Neural cell (in vitro differentiated cells): ENCODE measurements around the gene SLC9A7.

ENCODE experiments used
- CTCF ChIP-seq: fragments of 450-650 bp; IDR thresholded peaks from 2 replicates; pipeline ENCODE4 v1.5.1; 2014; ENCODE audit warnings: antibody characterized with exemption, mild to moderate bottlenecking, moderate library complexity; ENCODE audit not compliant: poor library complexity, severe bottlenecking
- EP300 ChIP-seq: fragments of 450-650 bp; conservative IDR thresholded peaks from 2 replicates; pipeline ENCODE4 v1.6.1; 2014; ENCODE audit warnings: antibody characterized with exemption, mild to moderate bottlenecking, moderate library complexity; ENCODE audit not compliant: poor library complexity, severe bottlenecking
- EZH2 ChIP-seq: fragments of 200-600, 300-800 bp; shearing (Covaris generic), sonication (generic); IDR thresholded peaks from 2 replicates; pipeline ENCODE4 v1.6.1; 2014; ENCODE audit warnings: antibody characterized with exemption, low read length, borderline replicate concordance, mild to moderate bottlenecking; ENCODE audit not compliant: insufficient read depth, poor library complexity, severe bottlenecking
- POLR2AphosphoS5 ChIP-seq: IDR thresholded peaks from 2 replicates; pipeline ENCODE4 v1.6.1; 2012
- RAD21 ChIP-seq: fragments of 450-650 bp; conservative IDR thresholded peaks from 2 replicates; pipeline ENCODE4 v1.6.1; 2014; ENCODE audit warnings: antibody characterized with exemption, mild to moderate bottlenecking, moderate library complexity
- SMC3 ChIP-seq: fragments of 450-650 bp; conservative IDR thresholded peaks from 2 replicates; pipeline ENCODE4 v1.6.1; 2014; ENCODE audit warnings: antibody characterized with exemption, mild to moderate bottlenecking, moderate library complexity; ENCODE audit not compliant: poor library complexity
- TAF1 ChIP-seq: IDR thresholded peaks from 2 replicates; pipeline ENCODE4 v1.6.1; 2012; ENCODE audit warnings: low read depth
- TF ChIP-seq, protein P1 (sequence below): IDR thresholded peaks from 2 replicates; pipeline ENCODE4 v1.6.1; 2012; ENCODE audit warnings: borderline replicate concordance

GRCh38 chrX:46716796-46717195 is 42.1 kb downstream of the SLC9A7 start:
- no peak for TF ChIP-seq EZH2
- TF ChIP-seq POLR2AphosphoS5, result no peak
- no peak for TF ChIP-seq CTCF
- TF ChIP-seq, protein P1, sequence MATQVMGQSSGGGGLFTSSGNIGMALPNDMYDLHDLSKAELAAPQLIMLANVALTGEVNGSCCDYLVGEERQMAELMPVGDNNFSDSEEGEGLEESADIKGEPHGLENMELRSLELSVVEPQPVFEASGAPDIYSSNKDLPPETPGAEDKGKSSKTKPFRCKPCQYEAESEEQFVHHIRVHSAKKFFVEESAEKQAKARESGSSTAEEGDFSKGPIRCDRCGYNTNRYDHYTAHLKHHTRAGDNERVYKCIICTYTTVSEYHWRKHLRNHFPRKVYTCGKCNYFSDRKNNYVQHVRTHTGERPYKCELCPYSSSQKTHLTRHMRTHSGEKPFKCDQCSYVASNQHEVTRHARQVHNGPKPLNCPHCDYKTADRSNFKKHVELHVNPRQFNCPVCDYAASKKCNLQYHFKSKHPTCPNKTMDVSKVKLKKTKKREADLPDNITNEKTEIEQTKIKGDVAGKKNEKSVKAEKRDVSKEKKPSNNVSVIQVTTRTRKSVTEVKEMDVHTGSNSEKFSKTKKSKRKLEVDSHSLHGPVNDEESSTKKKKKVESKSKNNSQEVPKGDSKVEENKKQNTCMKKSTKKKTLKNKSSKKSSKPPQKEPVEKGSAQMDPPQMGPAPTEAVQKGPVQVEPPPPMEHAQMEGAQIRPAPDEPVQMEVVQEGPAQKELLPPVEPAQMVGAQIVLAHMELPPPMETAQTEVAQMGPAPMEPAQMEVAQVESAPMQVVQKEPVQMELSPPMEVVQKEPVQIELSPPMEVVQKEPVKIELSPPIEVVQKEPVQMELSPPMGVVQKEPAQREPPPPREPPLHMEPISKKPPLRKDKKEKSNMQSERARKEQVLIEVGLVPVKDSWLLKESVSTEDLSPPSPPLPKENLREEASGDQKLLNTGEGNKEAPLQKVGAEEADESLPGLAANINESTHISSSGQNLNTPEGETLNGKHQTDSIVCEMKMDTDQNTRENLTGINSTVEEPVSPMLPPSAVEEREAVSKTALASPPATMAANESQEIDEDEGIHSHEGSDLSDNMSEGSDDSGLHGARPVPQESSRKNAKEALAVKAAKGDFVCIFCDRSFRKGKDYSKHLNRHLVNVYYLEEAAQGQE, result no peak
- TF ChIP-seq SMC3, result no peak
- no peak for TF ChIP-seq EP300
- no peak for TF ChIP-seq RAD21
- TF ChIP-seq TAF1, result no peak
